NCI-H446 treated with DMSO at 0.1 percent for 48 hours (cell line): Measurements from ENCODE around the gene NME2.
"Not testable (repeated sequence)": the region's sequence is repeated elsewhere in the genome, so short reads cannot be mapped to it uniquely, and the experiment has no call there.

ENCODE experiments used
- DNase-seq: peaks from one replicate; lab custom pipeline; 2025; lab: John Stamatoyannopoulos, UW

The NME2 gene

GRCh38 chr17:51166198-51166986 is at the start of gene NME2:
TSS of gene NME2 (plus strand) at chr17:51166411. CDS start at chr17:51166831, 420 bp downstream.
- peak; percentile 46 for DNase-seq

GRCh38 chr17:51118330-51119195 is 47.6 kb upstream of the NME2 start:
- DNase-seq, result peak; percentile 57

- no peak for DNase-seq
Measured at GRCh38 chr17:51119415-51120356, 46.5 kb upstream of the NME2 start.

- DNase-seq, result no peak
Measured at GRCh38 chr17:51120357-51120738, 45.9 kb upstream of the NME2 start.

- peak; percentile 93 for DNase-seq
Measured at GRCh38 chr17:51120739-51121619, 45.2 kb upstream of the NME2 start, which contains the start of gene SPAG9. TSS of gene SPAG9 (minus strand) at chr17:51120868. CDS start at chr17:51120656, 212 bp downstream.

GRCh38 chr17:51121620-51122472 is 44.4 kb upstream of the NME2 start:
- no peak for DNase-seq

- not testable (repeated sequence) for DNase-seq
Measured at GRCh38 chr17:51122473-51123115, 43.6 kb upstream of the NME2 start.

GRCh38 chr17:51124640-51125503 is 41.3 kb upstream of the NME2 start:
- DNase-seq, result no peak

GRCh38 chr17:51128076-51128475 is 38.1 kb upstream of the NME2 start:
- no peak for DNase-seq

GRCh38 chr17:51132964-51133319 is 33.3 kb upstream of the NME2 start:
- DNase-seq, result no peak

GRCh38 chr17:51133365-51133764 is 32.8 kb upstream of the NME2 start:
- no peak for DNase-seq

GRCh38 chr17:51135956-51136355 is 30.3 kb upstream of the NME2 start:
- DNase-seq, result no peak

- no peak for DNase-seq
Measured at GRCh38 chr17:51142597-51142996, 23.6 kb upstream of the NME2 start.

- DNase-seq, result no peak
Measured at GRCh38 chr17:51144266-51145022, 21.8 kb upstream of the NME2 start.

- DNase-seq, result no peak
Measured at GRCh38 chr17:51147650-51148049, 18.6 kb upstream of the NME2 start.

GRCh38 chr17:51149163-51149562 is 17.0 kb upstream of the NME2 start:
- no peak for DNase-seq

- DNase-seq, result no peak
Measured at GRCh38 chr17:51150932-51151331, 15.3 kb upstream of the NME2 start.

GRCh38 chr17:51152766-51153209 is 13.4 kb upstream of the NME2 start:
- DNase-seq, result peak; percentile 51
